Activated T-helper 9 cell treated with anti-CD3 and anti-CD28 coated beads, Interleukin-2, amount 50 U/mL, for 16 hours (primary cell): Measurements from ENCODE around the gene LSM7.

Experiments
- DNase-seq: peaks from one replicate; pipeline ENCODE4 v3.0.0-alpha.2; 2020; ENCODE audit warnings: low read depth

LSM7 gene

GRCh38 chr19:2323707-2324106, 4.7 kb downstream of the LSM7 start:
- no peak for DNase-seq

GRCh38 chr19:2321565-2322283, 6.7 kb downstream of the LSM7 start:
- no peak for DNase-seq

DNA sequence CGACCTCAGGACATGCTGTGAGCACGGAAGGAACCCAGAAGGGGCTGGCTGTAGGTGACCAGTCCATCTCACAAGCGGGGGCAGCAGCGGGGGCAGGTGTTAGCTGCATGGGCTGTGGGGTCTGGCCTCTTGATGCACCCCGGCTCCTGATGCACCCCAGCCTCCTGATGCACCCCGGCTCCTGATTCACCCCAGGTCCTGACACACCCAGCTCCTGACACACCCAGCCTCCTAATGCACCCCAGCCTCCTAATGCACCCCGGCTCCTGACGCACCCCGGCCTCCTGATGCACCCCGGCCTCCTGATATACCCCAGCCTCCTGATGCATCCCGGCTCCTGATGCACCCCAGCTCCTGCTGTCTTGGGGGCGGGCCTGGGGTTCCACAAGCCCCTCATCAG, 7.4 kb downstream of the LSM7 start:
- DNase-seq: no peak

- no peak for DNase-seq
Observed at GRCh38 chr19:2320049-2320448, 8.3 kb downstream of the LSM7 start.

DNA sequence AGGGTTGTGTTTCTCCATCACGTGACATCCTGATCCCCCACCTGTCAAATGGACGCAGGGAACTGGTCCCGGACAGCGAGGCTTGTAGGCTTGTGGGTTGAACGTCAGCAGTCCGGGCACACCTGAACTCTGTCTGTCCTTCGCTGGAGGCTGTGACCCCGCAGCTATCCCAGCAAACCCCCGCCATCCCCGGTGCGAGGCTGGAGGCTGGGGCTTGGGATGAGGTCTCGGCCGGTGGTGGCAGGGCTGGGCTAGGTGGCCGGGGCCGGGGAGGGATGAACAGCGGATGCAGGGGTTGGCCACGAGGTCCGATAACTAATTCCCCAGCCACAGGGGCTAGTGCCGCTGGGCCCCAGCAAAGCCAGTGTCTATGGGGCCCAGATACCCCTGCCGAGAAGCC, 8.8 kb downstream of the LSM7 start:
- DNase-seq: no peak

DNA sequence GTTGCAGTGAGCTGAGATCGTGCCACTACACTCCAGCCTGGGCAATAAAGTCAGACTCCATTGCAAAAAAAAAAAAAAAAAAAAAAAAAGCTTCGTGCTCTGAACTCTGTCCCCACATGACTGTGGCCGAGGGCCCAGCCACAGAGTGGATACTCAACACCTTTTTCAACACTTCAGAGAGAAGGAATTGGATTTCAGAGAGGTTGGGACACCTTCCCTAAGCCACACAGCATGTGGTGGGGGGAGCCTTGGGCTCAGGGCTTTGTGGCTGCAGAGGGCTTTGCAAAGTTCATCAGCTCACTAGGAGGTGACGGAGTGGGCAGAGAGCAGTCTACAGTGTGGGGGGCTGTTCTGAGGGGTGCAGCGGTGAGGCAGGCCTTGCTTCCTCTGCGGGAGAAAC, 9.5 kb downstream of the LSM7 start:
- DNase-seq: no peak

- no peak for DNase-seq
Observed at GRCh38 chr19:2317756-2318155, 10.6 kb downstream of the LSM7 start.

- no peak for DNase-seq
Observed at GRCh38 chr19:2317300-2317699, 11.1 kb downstream of the LSM7 start.

GRCh38 chr19:2315818-2316353, 12.5 kb downstream of the LSM7 start:
- DNase-seq: no peak

- no peak for DNase-seq
Observed at GRCh38 chr19:2315121-2315817, 13.1 kb downstream of the LSM7 start.

GRCh38 chr19:2312820-2313501, 15.4 kb downstream of the LSM7 start:
- no peak for DNase-seq

- no peak for DNase-seq
Observed at GRCh38 chr19:2311093-2311492, 17.3 kb downstream of the LSM7 start.

DNA sequence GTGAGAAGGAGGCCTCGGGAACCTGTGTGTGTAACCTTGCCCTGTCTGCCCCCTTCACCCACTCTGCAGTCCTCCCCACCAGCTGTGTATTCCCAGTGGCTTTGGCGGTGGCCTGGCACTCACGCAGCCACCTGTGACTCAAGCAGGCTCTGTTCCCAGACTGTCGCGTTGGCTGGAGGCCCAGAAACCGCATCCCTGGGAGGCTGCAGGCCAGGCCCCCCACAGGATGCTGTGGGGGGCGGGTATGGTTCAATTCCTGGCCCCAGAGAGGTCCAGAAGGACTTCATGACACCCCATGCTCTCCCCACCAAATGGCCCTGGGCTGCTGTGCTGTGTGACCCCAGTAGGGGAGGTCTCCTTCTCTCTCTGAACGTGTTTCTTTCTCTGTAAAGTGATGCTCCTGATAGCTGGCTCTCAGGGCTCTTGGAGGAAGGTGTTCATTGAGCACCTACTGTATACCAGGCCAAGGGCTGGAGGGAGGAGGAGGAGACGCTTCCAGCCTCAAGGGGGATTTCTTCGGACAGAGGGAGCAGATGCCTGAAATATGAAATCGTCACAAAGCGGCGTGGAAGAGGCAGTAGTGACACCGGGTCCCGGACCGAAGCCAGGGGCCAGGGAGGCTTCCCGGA, 18.5 kb downstream of the LSM7 start:
- DNase-seq: no peak

DNA sequence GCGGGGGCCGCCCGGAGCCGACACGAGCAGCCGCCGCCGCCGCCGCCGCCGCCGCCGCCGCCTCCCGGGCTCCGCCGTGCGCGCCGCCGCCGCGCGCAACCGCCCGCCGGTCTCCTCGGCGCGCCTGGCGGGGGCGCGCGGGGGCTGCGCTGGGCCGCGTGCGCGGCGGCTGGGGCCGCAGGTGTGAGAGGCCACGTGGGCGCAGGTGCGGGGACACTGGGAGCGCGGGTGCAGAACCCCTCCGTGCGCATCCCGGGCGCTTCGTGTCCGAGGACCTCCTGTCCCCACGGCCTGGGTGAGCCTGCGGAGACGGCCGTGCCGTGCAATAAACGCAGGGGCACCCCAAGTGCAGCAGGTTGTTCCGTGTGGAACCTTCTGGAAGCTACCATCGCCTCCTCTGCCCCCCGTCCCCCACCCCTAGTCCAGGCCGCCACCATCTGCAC, 20.3 kb downstream of the LSM7 start, which contains the start of gene LINGO3:
TSS of gene LINGO3 (minus strand) at position 41 of the 443 bp plus-strand sequence. CDS start 16,378 bp downstream, outside the sequence.
- DNase-seq: no peak

GRCh38 chr19:2307518-2308012, 20.8 kb downstream of the LSM7 start:
- no peak for DNase-seq

GRCh38 chr19:2306971-2307370, 21.4 kb downstream of the LSM7 start:
- no peak for DNase-seq

- no peak for DNase-seq
Observed at GRCh38 chr19:2306281-2306806, 22.0 kb downstream of the LSM7 start.

- DNase-seq: no peak
Observed at GRCh38 chr19:2305452-2306280, 22.7 kb downstream of the LSM7 start.

- DNase-seq: no peak
Observed at GRCh38 chr19:2303211-2303798, 25.1 kb downstream of the LSM7 start.
